ENCODE data around the gene B3GLCT. TPM values are rescaled to one million over a fixed set of nuclear protein-coding genes. Genes with fewer than 3 reads are reported as not detected.
"Not testable (repeated sequence)": the region's sequence is repeated elsewhere in the genome, so short reads cannot be mapped to it uniquely, and the experiment has no call there.

The B3GLCT gene
- total RNA-seq = 19.0 and 25.0 TPM in 2 replicates

DNA sequence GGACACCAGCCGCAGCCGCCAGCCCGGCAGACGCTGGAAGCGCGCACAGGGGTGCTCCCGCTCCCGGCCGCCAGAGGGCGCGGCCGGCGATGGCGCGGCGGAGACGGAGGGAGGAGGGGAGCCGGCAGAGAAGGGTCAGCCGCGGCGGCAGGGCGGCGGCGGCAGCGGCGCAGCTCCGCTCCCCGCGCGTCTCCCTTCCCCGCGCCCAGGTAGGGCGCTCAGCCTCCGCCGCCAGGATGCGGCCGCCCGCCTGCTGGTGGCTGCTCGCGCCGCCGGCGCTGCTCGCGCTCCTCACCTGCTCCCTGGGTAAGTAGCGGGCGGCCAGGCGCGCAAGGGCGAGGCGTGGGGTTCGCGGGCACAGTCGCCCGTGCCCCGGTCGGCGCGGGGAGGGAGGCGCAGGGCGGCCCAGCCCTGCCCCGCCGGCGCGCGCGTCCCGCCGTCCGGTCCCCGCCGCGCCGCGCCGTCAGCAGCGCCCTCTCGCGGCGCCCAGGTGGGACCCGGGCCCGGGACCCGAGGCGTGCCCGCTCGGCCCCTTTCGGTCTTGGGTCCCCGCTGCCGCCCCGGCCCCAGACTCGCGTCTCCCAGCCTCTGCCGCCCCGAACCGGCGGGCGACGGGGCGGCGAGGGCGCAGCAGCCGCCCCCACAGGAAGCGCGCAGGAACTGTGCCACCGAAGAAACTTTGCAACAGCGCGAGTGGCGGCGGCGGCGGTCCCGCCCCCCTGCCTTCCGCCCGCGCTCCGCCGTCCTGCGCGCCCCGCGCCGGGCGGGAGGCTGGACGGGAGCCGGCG, at the start of gene B3GLCT:
B3GLCT (plus strand) TSS at position 127 of the 788 bp plus-strand sequence; CDS start at position 237, 110 bp downstream.
- peak; percentile 79 to 87 for DNase-seq (ENCODE audit: low read depth in 2 of 2)

DNA sequence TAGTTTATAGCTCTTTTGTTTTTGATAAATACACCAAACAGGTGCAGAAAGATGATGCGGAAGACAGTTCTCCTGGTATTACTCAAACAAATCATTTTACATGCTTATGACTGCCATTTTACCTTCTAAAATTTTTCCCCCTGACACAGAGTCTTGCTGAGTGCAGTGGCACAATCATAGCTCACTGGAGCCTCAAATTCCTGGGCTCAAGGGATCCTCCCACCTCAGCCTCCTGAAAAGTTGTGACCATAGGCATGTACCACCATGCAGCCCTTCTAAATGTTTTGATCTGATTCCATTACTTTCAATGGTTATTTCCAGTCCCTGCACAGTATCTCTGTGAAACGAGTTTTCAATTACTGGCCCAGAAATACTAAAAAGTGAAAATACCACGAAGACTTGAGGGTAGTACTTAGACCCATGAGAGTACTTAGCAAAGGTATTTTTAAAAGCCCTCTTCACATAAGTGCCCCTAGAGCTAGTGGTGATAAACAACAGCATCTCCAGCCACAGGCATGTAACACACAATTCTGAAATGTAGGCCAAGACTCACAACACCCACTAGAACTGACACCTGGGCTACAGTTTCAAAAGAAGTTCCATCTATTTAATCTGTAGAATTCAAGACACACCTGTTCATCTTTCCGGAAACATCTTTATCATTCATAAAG, 49.3 kb upstream of the B3GLCT start:
- no peak for DNase-seq (ENCODE audit: low read depth in 2 of 2)

DNA sequence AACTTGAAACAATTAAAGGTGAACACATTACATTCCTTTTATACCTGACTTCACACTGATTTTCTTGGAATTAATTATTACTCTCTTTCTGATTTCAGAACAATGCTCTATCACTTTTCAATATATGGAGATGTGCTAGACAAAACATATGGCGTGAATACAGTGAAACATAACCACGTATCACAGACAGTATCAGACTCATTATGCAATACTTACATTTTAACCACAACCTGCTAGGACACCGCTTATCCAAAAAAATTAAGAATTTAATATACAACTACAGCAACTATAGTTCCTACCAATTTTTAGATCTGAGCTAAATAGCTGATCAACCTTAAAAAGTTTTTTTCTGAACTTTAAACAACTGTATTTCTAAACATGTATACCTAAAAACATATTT, 47.9 kb upstream of the B3GLCT start:
- no peak for DNase-seq (ENCODE audit: low read depth in 2 of 2)

DNA sequence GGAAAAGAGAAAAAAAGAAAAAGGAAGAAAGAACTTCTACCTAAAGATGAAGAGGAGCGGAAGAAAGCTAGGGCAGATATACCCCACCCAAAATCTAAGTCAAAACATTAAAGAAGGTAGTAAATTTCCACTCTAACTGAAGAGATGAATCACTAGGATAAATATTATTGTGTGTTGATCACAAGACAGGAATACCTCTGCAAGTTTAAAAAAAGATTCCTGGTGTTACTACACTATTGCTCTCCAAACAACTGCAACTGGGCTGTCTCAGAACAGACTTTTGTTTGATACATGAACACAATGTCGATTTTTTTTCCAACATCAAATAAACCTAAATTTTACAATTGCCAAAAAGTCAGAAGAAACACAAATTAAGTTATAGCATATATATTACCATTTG, 44.8 kb upstream of the B3GLCT start:
- DNase-seq (ENCODE audit: low read depth in 2 of 2) = peak in 1 of 2 donors; percentile 45

DNA sequence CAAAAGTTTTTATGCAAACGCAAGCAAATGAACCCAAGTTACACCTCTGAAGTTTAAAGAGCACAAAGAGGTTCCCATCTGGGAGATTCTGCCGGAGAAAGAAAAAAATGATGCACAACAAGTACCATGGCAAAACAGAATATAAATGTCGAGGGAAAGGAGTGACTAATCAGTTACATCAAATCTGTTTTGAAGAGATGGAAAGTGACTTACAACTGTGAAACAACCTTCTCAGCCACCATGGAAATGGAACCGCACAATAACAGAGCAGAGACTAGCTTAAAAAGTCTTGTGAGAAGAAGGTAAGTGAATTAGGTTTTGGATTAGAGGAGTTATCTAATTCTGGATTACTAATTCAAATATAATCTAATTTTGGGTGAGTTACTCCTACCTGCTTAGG, 40.5 kb upstream of the B3GLCT start:
- peak in 1 of 2 donors; percentile 11 for DNase-seq (ENCODE audit: low read depth in 2 of 2)

DNA sequence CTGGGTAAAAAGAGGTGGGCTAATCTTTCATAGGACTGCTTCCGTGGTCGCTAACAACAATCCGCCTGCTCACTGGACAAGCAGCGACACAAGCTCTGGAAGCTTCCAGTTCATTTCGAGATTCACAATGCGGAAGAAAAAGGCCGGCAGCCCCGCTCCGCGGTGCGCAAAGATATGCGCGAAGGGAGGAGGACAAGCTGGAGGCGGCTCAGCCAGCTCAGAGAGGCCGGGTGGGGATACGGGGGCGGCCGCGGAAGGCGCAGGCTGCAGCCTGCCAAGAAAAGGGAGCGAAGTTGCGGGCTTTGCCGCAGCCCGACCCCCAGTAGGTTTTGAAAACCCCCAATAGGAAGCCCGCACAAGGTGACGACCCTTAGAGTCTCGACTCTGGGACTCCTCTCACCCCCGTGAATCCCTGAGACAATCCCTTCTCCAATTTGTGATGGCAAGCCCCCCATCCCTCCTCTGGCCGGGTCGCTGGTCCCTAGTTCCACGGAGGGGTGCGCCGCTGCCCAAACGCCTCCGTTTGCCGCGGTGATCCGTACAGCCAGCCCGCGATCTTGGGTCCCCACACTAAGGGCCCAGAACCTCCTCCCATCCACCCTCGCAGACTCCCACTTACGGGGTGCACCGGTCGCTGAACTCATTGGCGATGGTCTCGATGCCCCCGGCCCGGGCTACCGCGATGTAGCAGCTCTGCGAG, 38.8 kb upstream of the B3GLCT start:
- DNase-seq (ENCODE audit: low read depth in 2 of 2) = peak; percentile 82 to 84

DNA sequence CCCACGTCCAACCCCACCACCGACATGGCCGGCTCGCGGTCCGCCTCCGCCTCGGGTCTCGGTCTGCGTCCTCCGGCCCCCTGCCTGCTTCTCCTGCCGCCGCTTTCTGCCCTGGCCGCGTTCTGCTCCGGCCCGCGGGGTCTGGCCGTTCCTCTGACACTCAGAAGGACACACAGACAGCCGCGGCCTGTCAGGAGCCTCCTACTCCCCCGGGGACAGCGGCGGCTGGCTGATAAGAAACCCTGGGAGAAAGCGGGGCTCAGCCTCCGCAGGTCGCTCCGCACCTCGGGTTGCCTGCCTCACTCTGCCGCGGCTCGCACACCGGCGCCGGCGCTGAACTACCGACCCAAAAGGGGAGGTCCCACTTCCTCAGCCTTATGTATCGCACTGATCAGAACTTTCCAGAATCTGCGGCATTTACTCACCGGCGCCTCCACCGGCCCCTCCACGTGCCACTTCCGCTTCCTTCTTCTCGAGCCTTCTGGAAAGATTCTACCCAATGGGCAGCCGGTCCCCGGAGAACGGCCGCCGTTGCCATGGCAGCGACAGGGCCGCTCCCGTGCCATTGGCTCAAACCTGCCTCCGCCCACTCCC, 38.1 kb upstream of the B3GLCT start, which contains the start of gene HSPH1:
HSPH1 (minus strand) TSS at position 348 of the 594 bp plus-strand sequence; CDS start at position 26, 322 bp downstream.
- DNase-seq (ENCODE audit: low read depth in 2 of 2) = peak; percentile 98

DNA sequence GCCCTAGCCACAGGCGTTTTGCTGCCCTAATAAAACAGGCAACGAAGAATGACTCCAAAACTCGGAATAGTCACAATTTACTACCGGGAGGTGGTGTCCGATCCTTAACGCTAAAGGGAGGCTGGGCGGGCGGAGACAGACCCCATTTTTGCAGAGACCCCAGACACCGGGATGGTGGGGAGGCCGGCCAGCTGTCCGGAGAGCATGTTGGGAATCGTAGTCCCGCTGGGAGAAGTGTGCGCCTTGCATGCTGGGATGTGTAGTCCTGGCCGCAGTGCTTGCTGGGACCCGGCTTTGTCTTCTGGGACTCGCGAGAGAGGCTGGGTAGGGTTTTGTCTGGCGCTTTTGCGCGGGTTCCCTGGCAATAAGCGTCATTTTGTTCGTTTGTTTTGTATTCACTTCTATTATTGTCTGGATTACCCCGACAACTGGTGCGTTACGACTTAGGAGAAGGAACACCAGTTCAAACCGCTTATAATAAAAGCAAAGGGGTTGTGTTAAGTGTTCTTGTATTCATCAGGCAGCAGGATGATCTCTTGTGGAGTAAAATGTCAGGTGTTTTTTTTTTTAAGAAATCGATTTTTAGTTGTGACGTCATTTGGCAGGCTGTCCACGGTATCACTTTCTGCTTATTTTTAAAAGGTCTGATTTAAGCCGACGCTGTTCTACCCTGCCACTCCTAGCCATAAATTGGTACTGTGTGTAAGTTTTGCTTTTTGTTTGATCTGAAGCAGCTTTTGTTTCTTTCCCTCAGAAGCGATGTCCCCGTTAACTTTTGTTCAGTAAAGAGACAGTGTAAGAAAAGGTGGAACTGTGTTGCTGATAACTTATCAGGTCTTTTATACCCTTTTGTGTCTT, 37.4 kb upstream of the B3GLCT start:
- DNase-seq (ENCODE audit: low read depth in 2 of 2) = peak; percentile 99

DNA sequence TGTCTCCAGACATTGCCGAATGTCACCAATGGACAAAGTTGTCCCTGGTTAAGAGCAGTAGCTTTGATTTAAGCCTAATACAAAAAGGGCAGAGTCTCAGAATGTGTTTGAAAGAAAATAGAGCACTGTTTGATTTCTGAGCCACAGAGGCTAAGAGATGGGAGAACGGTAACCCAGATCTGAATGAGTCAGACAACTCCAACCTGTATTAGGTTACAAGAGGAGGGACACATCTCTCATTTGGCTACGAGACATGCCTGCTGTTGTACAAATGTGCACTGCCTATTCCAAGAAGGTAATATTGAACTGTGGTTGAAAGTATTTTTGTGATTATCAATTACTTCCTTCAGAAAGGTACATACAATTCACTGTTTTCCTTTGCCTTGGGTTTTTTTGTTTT, 33.2 kb upstream of the B3GLCT start:
- no peak for DNase-seq (ENCODE audit: low read depth in 2 of 2)

DNA sequence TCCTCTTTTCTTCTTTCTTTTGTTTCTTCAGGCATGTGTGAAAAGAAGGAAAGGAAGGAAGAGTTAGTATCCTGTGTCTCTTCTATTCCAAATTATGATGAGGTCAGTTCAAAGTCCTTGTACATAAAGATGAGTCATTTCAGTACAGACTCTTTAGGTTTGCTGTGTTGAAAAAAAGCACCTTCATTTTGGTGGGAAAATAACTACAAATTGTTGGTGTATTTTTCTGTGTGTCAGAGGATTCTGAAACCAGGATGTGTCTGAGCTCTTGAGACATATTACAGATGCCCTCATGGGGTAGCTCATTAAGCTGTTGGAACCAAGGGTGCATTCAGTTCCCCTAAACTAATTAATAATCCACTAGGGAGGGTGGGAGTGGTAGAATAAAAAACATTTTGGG, 32.3 kb upstream of the B3GLCT start:
- DNase-seq (ENCODE audit: low read depth in 2 of 2) = peak in 1 of 2 donors; percentile 19

DNA sequence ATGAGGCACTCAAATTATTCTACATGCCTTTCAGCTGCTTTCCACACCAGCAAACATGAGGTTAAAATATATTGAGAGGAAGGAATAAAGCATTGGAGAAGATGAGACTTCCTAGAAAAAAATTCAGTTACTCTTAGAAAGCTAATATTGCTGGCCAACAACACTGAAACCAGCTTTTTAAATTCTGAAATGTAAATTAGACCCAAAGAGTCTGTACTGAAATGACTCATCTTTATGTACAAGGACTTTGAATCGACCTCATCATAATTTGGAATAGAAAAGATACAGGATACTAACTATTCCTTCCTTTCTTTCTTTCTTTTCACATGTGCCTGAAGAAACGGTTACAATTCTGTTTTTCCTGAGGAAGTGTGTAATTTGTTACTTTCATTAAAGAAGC, 31.6 kb upstream of the B3GLCT start:
- DNase-seq (ENCODE audit: low read depth in 2 of 2) = no peak

DNA sequence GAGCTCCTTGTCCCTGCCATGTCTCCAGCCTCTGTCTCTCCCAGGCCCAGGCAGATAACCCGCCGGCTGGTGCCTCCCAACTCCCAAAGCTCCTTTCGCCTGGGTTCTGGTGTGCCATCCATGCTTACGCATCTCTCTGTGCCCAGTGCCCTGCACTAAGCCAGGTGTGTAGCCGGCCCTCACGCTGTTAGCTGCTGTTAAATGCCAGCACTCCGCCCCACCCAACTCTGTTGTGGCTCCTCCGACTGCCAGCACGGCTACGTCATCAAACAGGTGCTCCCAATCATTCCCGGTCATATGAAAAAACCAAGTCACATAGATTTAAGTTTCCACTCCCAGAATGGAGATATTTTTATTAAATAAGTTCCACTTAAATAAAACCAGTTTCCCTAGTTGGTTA, 31.0 kb upstream of the B3GLCT start:
- no peak for DNase-seq (ENCODE audit: low read depth in 2 of 2)

DNA sequence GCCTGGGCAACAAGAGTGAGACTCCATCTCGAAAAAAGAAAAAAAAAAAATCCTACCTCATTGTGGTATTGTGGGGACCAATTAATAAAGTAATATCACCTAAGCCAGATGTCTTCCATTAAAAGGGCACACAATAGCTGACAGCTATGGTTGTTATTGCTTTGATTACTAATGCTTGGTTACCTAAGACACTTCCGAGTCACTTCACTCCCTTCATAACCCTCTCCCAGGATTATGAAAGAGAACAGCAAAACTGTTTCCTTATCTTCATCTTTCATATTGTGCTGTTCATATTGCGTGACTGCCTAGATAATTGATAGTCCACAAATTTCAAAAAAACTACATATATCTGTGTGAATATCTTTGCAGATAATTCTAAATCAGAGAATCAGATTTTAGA, 27.8 kb upstream of the B3GLCT start:
- DNase-seq (ENCODE audit: low read depth in 2 of 2) = peak; percentile 49 to 55

DNA sequence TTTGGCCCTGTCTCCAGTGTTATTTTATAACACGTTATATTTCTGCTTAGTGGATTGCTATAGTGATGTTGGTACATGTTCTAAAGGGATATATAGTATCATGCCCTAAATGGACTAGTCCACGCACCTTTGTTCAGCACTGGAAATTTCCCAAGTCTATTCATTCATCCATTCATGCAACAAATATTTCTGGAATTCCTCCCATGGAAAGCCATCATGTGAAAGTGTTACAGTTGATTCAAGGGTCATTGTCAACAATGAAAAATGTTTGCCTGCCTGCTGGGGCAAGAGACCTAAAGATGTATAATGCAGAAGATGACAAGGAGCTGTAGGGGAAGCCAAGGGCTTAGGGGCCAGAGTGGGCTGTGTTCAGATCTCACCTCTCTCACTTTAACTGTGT, 27.2 kb upstream of the B3GLCT start:
- peak; percentile 68 to 96 for DNase-seq (ENCODE audit: low read depth in 2 of 2)

DNA sequence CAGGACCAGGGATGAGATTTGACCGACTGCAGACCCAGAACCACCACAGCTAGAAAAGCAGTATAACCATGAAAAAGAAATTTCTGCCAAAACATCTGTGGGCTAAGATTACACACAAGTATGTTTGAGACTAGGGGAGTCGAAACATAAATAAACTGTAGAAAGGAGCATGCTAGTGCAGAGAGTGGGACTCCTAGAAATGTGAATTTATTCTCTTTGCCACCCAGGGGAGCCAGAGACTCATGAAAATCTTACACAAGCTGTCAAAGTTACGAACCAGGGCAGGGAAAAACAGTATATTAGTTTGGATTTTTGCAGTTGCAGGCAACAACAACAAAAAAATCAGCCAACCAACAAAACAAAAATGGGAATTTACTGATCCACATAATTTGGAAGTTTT, 25.8 kb upstream of the B3GLCT start:
- DNase-seq (ENCODE audit: low read depth in 2 of 2) = peak in 1 of 2 donors; percentile 48

DNA sequence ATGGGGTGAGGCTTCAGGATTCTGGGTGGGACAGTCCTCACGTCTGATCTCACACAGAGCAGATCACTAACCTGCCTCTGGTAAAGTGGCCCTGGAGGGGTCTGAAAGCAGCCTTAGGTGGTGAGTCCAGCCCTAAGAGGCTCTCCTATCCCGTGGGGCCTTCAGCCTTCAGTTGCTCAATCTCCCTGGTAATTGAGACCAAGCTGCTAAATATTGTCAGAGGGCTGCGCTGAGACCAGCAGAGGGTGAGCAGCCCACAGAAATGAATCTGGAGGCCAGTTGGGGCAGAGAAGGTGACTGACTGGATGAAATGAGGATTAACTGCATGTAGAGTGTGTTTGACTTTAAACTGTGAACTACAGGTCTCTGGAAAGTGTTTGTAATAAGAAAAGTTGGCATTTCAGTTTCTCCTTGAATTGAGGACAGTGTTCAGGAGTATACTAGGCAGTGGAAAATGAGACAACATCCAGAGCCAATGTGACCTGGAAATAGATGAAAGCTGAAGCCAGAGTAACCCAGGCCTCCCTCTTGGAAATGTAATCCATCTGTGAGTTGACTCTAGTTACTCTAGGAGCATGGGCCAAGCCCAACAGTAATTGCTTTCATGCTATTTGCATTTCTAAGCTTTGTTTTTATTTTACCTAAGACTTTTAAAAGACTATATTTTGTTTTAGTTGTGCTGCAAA, 23.8 kb upstream of the B3GLCT start:
- DNase-seq (ENCODE audit: low read depth in 2 of 2) = no peak

DNA sequence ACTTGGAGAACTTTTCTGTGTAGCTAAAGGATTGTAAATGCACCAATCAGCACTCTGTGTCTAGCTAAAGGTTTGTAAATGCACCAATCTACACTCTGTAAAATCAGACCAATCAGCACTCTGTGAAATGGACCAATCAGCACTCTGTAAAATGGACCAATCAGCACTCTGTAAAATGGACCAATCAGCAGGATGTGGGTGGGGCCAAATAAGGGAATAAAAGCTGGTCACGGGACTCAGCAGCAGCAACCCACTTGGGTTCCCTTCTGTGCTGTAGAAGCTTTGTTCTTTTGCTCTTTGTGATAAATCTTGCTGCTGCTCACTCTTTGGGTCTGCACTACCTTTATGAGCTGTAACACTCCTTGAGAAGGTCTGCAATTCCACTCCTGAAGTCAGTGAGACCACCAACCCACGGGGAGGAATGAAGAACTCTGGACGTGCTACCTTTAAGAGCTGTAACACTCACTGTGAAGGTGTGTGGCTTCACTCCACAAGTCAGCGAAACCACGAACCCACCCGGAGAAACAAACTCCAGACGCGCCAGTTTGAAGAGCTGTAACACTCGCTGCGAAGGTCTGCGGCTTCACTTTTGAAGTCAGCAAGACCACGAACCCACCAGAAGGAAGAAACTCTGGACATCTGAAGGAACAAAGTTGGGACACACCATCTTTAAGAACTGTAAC, 21.8 kb upstream of the B3GLCT start:
- DNase-seq (ENCODE audit: low read depth in 2 of 2) = not testable (repeated sequence)

DNA sequence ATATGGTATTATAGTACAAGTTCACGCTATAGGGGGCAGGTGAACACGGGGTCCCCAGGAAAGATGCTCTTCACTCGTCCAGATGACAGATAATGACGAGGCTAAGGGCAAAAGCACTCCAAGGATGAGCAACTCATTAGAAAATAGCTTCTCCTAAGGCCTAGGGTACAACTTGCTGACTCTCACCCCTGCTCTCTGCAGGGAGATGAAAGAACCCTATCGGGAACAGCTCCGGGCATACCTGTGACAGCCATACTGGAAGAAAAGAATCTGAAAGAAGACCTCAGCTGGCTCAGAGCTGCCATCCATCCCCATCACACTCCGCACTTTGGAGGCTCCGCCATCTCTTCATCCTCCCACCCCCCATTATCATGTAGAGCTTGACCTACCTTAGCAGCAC, 20.5 kb upstream of the B3GLCT start:
- no peak for DNase-seq (ENCODE audit: low read depth in 2 of 2)

DNA sequence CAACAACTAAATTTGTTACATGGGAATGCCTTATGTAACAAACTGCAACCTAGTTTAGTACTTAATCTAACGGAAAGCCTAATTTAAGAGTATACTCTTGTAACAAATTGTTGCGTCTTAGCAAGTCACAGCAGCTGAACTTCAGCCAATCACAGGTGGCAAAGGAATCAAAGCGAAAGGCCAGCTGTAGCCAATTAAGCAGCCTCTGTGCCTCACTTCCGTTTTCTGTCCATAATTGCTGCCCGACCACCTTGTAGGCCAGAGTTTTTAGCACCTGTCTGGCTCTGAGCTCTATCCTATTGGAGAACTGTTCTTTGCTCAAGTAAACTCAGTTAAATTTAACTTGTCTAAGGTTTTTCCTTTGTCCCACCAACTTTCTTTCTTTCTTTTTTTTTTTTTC, 20.0 kb upstream of the B3GLCT start:
- DNase-seq (ENCODE audit: low read depth in 2 of 2) = no peak

DNA sequence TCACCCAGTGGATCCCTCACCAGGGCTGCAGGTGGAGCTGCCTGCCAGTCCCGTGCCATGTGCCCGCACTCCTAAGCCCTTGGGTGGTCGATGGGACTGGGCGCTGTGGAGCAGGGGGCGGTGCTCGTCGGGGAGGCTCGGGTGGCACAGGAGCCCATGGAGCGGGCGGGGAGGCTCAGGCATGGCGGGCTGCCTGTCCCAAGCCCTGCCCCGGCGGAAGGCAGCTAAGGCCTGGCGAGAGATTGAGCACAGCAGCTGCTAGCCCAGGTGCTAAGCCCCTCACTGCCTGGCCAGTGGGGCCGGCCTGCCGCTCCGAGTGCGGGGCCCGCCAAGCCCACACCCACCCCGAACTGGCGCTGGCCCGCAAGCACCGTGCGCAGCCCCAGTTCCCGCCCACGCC, 16.8 kb upstream of the B3GLCT start:
- no peak for DNase-seq (ENCODE audit: low read depth in 2 of 2)

Data from lung microvascular endothelial cell (primary cell).